HG03196 (cell line): Measurements from ENCODE around the gene NVL.

Experiments
- ATAC-seq: cut with Tn5 transposase; IDR thresholded peaks from one replicate; pipeline ENCODE4 v1.9.1; 2021; ENCODE audit not compliant: unreplicated experiment

Gene NVL

DNA sequence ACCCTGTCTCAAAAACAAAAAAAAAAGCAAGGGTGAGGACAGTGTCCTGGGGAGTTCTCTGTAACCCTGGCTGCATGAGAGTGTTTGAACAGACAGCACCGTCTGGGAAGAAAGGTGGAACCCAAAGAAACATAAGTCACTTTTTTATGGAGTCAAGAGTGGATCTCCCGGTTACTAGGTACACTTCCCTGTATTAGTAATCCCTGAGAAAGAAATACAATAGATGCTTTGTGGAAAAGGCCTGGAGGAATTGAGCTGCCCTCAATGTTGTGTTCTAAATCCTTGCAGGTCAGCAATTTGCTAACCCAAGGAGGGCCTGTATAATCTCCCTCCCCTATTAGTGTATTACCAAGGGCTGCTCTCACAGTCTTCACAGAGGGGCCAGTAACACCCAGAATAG, 130.3 kb downstream of the NVL start:
- ATAC-seq: no peak

DNA sequence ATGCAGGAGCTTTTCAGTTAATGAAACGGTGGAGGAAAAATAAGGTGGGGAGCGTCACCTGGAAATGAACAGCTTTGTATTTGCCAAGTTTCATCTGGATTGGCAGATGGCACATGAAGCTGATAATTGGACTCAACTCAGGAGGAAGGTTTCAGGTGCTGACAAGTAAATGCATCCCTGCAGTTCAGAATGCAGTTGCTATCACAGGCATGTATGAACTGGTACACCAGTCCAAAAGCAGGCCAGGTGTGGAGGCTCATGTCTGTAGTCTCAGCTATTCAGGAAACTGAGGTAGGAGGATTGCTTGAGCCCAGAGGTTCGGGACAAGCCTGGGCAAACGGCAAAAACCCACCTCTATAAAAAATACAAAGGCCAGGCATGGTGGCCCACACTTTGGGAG, 131.4 kb downstream of the NVL start:
- ATAC-seq: no peak

DNA sequence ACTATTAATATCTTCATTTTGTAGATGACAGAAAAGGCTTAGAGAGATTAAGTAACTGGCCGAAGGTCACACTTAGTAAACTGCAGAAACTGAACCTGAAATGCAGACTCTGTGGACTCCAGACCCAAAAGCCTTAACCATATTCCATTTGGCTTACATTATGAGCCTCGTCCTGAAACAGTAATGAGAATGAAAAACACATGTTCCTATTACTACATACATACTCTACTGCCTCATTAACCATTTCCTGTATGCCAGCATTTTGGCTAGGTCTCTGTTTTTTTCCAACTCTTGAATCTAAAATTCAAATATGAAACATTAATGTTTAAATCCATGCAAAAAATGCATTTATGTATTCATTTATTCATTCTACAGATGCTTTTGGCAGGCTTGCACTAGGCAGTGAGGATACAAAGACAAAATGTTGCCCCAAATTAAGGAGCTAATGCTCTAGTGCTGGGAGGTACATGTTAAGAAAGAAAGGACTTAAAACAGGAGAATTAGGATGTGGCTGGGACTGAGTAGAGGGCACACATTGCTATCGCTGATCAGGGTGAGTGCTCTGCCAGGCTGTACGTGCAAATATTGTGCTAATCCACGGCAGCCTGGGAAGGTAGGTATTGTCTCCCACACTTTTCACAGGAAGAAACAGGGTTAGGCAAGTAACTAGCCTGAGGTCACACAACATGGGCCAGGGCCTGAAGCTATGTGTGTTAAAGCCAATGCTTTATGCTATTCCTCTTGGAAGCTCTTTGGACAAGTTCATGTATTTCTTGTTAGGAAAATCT, 133.0 kb downstream of the NVL start:
- ATAC-seq: no peak

DNA sequence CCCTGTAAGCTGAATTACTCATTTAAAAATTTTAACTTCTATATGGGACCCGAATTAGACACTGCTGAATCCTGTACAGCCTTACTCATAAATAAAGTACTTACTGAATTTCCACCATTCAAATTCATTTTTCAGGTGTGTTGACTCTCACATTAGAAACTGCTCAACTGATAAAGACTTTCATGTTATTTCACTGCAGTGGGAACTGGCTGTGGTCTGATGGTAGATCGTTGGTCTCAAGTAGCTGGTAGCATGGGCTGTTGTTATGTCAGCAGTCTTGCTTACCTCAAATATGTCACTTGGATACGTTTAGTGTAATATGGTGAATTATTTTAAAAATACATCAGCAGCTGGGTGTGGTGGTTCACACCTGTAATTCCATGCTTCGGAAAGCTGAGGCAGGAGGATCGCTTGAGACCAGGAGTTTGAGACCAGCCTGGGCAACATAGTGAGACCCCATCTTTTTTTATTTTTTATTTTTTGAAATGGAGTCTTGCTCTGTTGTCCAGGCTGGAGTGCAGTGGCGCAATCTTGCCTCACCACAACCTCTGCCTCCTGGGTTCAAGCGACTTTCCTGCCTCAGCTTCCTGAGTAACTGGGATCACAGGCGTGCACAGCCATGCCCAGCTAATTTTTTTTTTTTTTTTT, 136.5 kb downstream of the NVL start:
- no peak for ATAC-seq

DNA sequence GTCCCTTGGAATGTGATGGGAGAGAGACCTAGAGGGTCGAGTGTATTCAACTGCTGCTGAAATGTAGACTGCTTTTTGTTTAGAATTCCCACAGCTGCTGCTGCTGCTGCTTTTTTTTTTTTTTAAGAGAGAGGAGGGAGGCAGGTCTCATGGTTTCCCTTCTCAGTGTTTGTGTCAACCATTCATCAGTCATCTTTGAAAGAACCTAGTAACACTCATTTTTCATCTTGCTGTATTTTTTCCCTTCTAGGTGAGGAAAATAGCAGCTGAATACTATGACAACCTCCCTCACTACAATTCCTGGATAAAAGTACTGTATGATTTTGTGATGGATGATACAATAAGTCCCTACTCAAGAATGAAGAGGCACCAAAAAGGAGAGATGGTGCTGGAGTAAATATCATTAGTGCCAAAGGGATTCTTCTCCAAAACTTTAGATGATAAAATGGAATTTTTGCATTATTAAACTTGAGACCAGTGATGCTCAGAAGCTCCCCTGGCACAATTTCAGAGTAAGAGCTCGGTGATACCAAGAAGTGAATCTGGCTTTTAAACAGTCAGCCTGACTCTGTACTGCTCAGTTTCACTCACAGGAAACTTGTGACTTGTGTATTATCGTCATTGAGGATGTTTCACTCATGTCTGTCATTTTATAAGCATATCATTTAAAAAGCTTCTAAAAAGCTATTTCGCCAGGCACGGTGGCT, 137.7 kb downstream of the NVL start:
- ATAC-seq: no peak

DNA sequence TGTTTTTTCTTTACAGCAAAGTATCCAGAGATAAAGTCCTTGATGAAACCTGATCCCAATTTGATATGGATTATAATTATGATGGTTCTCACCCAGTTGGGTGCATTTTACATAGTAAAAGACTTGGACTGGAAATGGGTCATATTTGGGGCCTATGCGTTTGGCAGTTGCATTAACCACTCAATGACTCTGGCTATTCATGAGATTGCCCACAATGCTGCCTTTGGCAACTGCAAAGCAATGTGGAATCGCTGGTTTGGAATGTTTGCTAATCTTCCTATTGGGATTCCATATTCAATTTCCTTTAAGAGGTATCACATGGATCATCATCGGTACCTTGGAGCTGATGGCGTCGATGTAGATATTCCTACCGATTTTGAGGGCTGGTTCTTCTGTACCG, 140.4 kb downstream of the NVL start:
- ATAC-seq: no peak

DNA sequence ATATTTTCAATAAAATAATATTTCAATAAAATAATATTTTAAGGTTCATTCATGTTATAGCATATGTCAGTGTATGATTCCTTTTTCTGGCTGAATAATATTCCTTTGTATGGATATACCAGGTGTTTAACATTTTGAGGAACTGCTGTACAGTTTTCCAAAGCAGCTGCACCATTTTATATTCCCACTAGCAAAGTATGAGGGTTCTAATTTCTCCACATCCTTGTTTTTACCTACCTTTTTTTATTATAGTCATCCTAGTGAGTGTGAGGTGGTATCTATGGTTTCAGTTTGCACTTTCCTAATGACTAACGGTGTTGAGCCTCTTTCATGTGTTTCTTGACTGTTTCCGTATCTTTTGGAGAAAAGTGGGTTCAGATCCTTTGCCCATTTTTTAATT, 141.7 kb downstream of the NVL start:
- no peak for ATAC-seq

DNA sequence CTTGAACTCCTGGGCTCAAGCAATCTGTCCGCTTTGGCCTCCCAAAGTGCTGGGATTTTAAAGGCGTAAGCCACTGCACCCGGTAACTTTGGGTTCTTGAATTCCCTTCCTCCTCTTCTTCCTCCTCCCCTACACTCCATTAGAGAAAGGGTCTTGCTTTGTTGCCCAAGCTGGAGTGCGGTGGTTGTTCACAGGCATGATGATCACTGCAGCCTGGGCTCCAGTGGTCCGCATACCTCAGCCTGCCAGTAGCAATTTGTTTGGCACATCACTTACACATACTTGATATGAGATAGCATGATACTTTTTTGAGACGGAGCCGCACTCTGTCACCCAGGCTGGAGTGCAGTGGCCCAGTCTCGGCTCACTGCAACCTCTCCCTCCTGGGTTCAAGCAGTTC, 144.8 kb downstream of the NVL start:
- ATAC-seq: no peak

DNA sequence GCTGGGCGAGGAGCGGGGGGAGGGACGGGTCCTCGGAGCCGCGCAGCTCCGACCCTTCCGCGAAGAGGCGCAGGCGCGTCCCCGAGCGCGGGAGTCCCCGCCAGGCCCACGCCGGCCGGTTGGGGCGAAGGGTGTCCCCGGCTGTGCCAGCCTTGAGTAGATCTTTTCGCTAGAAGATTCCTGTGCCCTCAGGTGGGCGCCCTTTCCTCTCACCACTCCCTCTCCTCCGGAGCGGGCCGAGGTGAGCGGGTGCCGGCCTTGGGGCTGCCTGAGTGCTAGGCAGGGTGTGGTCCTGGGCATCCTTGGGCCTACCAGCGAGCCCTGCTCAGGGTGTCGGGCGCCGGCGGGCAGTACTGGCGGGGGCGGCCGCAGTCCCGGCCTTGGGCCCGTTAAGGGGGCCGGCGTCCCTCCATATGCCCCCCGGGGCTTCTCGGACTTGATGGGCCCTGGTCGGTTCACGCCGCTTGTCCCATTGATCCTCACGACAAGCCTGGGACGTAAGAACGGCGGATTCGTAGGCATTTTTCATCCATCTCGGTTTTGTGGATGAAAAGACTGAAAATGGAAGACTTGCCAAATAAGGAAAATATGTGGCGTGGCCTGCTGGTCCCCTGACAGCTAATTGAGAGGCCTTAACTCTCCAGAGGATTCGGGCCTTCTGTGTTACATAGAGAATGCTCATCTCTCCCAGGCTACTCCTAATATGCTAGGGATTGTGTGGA, 146.2 kb downstream of the NVL start:
- ATAC-seq: peak; percentile 44

DNA sequence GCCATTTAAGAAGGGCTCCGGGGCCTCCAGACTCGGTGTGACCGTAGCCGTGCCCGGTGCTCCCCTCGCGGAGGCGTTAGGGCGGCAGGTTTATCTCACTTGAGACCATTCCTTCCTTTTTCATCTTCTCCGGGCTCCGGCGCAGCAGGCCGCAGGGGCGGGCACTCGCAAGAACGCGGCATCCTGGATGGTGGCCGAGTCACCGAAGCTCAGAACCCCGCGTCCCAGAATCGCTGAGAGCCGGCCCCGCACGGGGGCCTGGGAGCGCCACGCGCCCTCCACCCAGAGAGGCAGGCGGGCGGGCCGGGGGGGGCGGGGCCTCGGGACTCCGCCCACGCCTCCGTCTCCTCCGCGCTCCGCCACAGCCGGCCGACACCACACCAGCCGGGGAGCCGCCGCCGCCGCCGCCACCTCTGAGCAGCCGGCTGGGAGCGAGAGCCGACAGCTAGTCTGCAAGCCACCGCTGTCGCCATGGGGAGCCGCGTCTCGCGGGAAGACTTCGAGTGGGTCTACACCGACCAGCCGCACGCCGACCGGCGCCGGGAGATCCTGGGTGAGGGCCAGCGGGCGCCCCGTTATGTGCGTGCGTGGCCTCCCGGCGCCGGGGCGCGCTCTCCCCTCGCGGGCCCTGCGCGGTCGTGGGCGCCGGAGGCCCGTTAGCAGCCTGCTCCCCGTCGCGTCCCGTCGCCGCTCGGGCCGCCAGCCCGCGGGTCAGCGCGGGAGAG, 146.9 kb downstream of the NVL start, which contains the start of gene DEGS1:
TSS of gene DEGS1 (plus strand) at position 375 of the 725 bp plus-strand sequence. CDS start at position 472, 97 bp downstream.
- ATAC-seq: peak; percentile 63

DNA sequence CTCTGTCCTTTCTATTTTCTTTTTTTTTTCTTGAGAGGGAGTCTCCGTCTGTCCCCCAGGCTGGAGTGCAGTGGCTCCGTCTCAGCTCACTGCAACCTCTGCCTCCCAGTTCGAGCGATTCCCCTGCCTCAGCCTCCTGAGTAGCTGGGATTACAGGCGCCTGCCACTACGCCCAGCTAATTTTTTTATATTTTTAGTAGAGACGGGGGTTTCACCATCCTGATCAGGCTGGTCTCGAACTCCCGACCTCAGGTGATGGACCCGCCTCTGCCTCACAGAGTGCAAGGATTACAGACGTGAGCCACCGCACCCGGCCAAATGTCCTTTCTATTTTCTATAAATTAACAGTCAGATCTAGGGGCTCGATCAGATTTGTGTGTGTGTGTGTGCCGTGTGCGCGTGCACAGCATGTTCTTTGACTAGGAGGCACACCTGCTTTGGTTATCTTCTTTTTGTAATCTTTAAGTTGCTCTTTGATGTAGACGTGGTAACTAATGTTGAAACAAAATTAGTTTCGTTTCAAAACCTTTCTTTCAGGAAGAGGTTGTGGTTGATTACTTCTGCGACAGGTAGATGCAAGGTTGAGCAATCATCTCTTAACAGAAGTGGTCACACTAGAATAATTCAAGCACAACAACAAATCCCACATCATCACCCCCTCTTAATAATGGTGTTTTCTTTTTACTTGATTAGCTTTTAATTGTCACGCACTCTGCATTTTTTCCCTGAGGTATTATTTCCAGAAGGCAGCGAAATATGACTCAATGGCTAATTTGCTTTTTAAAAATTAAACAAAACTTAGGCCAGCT, 147.7 kb downstream of the NVL start:
- peak; percentile 48 for ATAC-seq

DNA sequence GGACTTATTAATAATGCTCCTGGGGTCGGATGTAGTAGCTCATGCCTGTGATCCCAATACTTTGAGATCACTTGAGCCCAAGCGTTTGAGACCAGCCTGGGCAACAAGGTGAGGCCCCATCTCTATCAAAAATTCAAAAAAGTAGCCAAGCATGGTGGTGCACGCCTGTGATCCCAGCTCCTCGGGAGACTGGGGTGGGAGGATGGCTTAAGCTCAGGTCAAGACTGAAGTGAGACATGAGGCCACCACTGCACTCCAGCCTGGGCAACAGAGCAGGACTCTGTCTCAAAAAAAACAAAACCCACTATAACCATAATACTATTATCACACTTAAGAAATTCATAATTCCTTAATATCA, 148.5 kb downstream of the NVL start:
- no peak for ATAC-seq

DNA sequence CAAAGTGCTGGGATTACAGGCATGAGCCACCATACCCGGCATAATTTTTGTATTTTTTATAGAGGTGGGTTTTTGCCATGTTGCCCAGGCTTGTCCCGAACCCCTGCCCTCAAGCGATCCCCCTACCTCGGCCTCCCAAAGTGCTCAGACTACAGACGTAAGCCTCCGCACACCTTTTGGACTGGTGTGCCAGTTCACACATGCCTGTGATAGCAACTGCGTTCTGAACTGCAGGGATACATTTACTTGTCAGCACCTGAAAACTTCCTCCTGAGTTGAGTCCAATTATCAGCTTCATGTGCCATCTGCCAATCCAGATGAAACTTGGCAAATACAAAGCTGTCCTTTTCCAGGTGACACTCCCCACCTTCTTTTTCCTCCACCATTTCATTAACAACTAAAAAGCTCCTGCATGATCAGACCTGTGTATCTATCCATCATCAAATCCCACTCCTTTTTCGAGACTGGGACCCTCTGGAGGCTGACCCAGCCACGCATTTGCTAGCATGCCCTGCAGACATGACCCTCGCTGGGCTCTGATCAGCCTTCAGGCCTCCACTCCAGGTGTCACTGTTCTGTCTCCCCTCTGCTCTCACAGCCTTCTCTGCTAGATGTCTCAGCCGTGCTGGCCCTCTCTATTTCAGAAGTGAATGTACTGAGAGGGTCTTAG, 149.1 kb downstream of the NVL start:
- no peak for ATAC-seq

DNA sequence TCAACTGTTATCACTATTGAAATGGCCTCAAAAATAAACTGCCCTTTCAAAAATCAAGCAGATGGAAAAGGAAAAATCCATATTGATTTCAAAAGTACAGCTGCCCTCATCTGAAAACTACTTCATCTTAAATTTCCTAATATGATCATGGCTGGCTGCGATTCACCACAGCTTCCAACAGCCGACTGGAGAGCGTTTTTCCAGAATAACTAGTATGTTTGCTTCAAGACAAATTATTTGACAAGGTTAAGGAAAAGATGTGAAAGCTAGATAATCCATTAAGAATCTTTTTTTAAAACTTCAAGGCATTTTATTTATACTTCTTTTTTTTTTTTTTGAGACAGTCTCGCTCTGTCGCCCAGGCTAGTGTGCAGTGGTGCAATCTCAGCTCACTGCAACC, 151.1 kb downstream of the NVL start:
- ATAC-seq: no peak

DNA sequence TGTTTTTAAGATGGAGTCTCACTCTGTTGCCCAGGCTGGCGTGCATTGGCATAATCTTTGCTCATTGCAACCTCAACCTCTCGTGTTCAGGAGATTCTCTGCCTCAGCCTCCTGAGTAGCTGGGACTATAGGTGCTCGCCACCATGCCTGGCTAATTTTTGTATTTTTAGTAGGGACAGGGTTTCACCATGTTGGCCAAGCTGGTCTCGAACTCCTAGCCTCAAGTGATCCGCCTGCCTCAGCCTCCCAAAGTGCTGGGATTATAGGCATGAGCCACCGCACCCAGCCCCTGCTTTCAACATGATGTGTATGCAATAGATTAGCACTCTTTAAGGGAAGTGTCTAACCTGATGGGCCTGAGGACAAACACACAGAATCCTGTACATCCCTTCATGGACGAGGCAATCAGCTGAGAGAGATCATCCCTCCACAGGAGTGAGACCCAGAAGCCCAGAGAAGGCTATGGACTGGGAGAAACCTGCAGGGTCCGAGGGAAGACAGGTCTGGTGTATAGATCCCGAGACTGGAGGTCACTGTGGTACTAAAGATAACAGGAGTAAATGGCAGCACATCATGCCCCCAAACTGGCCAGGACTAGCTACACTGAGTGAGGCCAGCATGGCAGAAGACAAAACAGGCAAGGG, 152.5 kb downstream of the NVL start:
- no peak for ATAC-seq
